Fibroblast of mammary gland (primary cell): ENCODE results near the gene CBFA2T2.
"Not testable (repeated sequence)": the region's sequence is repeated elsewhere in the genome, so short reads cannot be mapped to it uniquely, and the experiment has no call there.

ENCODE experiments used
- DNase-seq: peaks from one replicate; pipeline ENCODE4 v3.0.0-alpha.2; 2010; ENCODE audit warnings: low read depth
- H3K4me3 ChIP-seq: 2 replicates; pipeline ENCODE4 v1.5.1; 2011; ENCODE audit warnings: low read depth, mild to moderate bottlenecking, low read length, moderate library complexity; ENCODE audit not compliant: control insufficient read depth
- CTCF ChIP-seq: conservative IDR thresholded peaks from 2 replicates; pipeline ENCODE4 v1.5.1; 2011; ENCODE audit warnings: low read depth, low read length, inconsistent platforms; ENCODE audit not compliant: control insufficient read depth, insufficient read depth

The CBFA2T2 gene

DNA sequence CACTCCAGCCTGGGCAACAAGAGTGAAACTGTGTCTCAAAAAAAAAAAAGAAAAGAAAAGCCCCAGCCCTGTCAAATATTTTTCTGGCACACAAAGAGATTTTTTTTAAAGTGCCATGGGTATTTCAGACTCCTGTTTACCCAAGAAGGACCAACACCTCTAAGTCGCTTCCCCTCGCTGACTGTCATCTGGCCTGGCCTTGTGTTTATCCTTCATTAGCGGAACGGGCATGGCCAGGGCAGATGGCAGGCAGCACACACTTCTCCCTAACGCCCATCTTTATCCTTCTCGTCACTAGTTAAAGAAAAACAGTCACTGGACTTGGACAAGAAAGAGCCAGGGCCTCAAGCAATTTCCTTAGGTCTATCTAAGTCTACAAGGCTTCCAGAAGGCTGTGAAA is 7.3 kb upstream of the CBFA2T2 start:
- TF ChIP-seq CTCF, result no peak
- H3K4me3 ChIP-seq, result no peak overlapping the region
- DNase-seq, result no peak

DNA sequence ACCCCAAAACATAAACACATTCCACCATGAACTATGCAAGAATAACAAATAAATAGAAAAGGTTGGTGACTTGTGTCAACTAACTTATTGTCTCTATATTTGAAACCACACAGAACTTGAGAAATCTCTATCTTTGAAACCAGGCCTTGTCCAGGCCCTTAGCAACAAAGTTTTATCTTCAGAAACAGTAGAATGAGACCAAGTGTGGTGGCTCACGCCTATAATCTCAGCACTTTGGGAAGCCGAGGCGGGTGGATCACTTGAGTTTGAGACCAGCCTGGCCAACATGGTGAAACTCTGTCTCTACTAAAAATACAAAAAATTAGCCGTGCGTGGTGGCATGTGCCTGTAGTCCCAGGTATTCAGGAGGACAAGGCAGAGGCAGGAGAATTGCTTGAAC is 6.7 kb upstream of the CBFA2T2 start:
- not testable (repeated sequence) for H3K4me3 ChIP-seq

GRCh38 chr20:33488201-33488600 is 1.7 kb upstream of the CBFA2T2 start:
- TF ChIP-seq CTCF, result no peak
- H3K4me3 ChIP-seq, result no peak overlapping the region
- no peak for DNase-seq

More for the DNA sequence above, 6.7 kb upstream of the CBFA2T2 start:
- DNase-seq, result not testable (repeated sequence)

GRCh38 chr20:33488661-33489494 is 1.0 kb upstream of the CBFA2T2 start:
- peak overlapping the region; percentile 64 for H3K4me3 ChIP-seq
- DNase-seq, result not testable (repeated sequence)

GRCh38 chr20:33489495-33490022 is 337 bp upstream of the CBFA2T2 start:
- DNase-seq, result peak; percentile 94
- peak overlapping the region; percentile 64 for H3K4me3 ChIP-seq
- no peak for TF ChIP-seq CTCF

- peak overlapping the region; percentile 68 for H3K4me3 ChIP-seq
- TF ChIP-seq CTCF, result no peak
- peak; percentile 6 for DNase-seq
Measured at GRCh38 chr20:33490934-33491656, 1.2 kb downstream of the CBFA2T2 start.

DNA sequence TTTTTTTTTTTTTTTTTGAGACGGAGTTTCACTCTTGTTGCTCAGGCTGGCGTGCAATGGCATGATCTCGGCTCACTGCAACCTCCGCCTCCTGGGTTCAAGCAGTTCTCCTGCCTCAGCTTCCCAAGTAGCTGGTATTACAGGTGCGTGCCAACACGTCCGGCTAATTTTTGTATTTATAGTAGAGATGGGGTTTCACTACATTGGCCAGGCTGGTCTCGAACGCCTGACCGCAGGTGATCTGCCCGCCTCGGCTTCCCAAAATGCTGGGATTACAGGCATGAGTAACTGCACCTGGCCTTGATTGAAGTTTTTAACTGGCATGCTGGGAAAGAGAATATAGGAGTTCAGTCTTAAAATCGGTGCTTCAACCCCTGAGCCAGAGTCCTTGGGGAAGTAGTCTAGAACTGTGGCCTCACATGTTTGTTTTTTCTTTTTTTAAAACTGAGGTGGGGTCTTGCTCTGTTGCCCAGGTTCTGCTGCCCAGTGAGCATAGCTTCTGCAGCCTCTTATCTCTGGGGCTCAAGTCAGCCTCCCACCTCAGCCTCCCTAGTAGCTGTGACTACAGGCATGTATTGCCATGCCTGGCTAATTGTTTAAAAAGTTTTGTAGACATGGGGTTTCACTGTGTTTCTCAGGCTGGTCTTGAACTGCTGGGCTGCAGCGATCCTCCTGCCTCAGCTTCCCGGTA is 3.3 kb downstream of the CBFA2T2 start:
- H3K4me3 ChIP-seq, result no peak overlapping the region
- TF ChIP-seq CTCF, result no peak
- DNase-seq, result no peak

GRCh38 chr20:33496776-33497175 is 6.9 kb downstream of the CBFA2T2 start:
- DNase-seq, H3K4me3 ChIP-seq: not testable (repeated sequence)
